Fibroblast of skin of left quadriceps (primary cell): ENCODE results near the gene SPINK8.
"Not testable (repeated sequence)": the region's sequence is repeated elsewhere in the genome, so short reads cannot be mapped to it uniquely, and the experiment has no call there.

Experiments used
- DNase-seq, 2 experiments: peaks; one replicate each; pipeline ENCODE4 v3.0.0-alpha.2; 2013; ENCODE audit warnings: low read depth in 2 of 2

The SPINK8 gene

GRCh38 chr3:48333346-48334245 is at the start of gene SPINK8:
SPINK8 (minus strand) TSS chr3:48333661; CDS start chr3:48328341, 5,320 bp downstream.
- not testable (repeated sequence) for DNase-seq

- no peak for DNase-seq
Measured at GRCh38 chr3:48372862-48373435, 39.5 kb upstream of the SPINK8 start.

GRCh38 chr3:48372377-48372770 is 38.9 kb upstream of the SPINK8 start:
- no peak for DNase-seq

GRCh38 chr3:48371651-48372376 is 38.4 kb upstream of the SPINK8 start, which contains the start of gene FBXW12:
FBXW12 (plus strand) TSS chr3:48372219; CDS start chr3:48372768, 549 bp downstream.
- DNase-seq, result no peak

- DNase-seq, result no peak
Measured at GRCh38 chr3:48370333-48370713, 36.9 kb upstream of the SPINK8 start.

GRCh38 chr3:48369693-48370332 is 36.4 kb upstream of the SPINK8 start:
- no peak for DNase-seq

GRCh38 chr3:48367201-48367600 is 33.7 kb upstream of the SPINK8 start:
- no peak for DNase-seq

- DNase-seq, result no peak
Measured at GRCh38 chr3:48364840-48365239, 31.4 kb upstream of the SPINK8 start.

- no peak for DNase-seq
Measured at GRCh38 chr3:48361928-48362327, 28.5 kb upstream of the SPINK8 start.

- DNase-seq, result no peak
Measured at GRCh38 chr3:48356419-48356818, 23.0 kb upstream of the SPINK8 start.

- DNase-seq, result no peak
Measured at GRCh38 chr3:48353987-48354386, 20.5 kb upstream of the SPINK8 start.

- DNase-seq, result no peak
Measured at GRCh38 chr3:48352546-48352945, 19.1 kb upstream of the SPINK8 start.

- no peak for DNase-seq
Measured at GRCh38 chr3:48347500-48347899, 14.0 kb upstream of the SPINK8 start.

GRCh38 chr3:48345946-48346572 is 12.6 kb upstream of the SPINK8 start:
- DNase-seq, result no peak

- DNase-seq, result no peak
Measured at GRCh38 chr3:48344867-48345507, 11.5 kb upstream of the SPINK8 start.

GRCh38 chr3:48343432-48343831 is 10.0 kb upstream of the SPINK8 start:
- DNase-seq, result no peak

- no peak for DNase-seq
Measured at GRCh38 chr3:48338635-48339034, 5.2 kb upstream of the SPINK8 start.

GRCh38 chr3:48337536-48337935 is 4.1 kb upstream of the SPINK8 start:
- not testable (repeated sequence) for DNase-seq

GRCh38 chr3:48335286-48335685 is 1.8 kb upstream of the SPINK8 start:
- DNase-seq, result not testable (repeated sequence)

GRCh38 chr3:48334605-48335004 is 1.1 kb upstream of the SPINK8 start:
- no peak for DNase-seq
